Lower leg skin (tissue), 4 donors: ENCODE results near the gene OGFOD2. TPM values are rescaled to one million over a fixed set of nuclear protein-coding genes. Genes with fewer than 3 reads are reported as not detected.
"Not testable (repeated sequence)": the region's sequence is repeated elsewhere in the genome, so short reads cannot be mapped to it uniquely, and the experiment has no call there.

ENCODE experiments used
- DNase-seq, 2 donors: peaks; one replicate each; pipeline ENCODE4 v3.0.0-alpha.2; 2019; ENCODE audit warnings: low spot score in 2 of 2
- H3K4me3 ChIP-seq: fragments of 200-600 bp; sonication (generic); 2 replicates; pipeline ENCODE4 v1.5.1; 2017; ENCODE audit warnings: mild to moderate bottlenecking, low read depth; ENCODE audit not compliant: poor library complexity, severe bottlenecking
- CTCF ChIP-seq, 3 donors: fragments of 450-650 bp; IDR thresholded peaks; one replicate each; pipeline ENCODE4 v1.5.1; 2016; ENCODE audit warnings: antibody characterized with exemption in 3 of 3, mild to moderate bottlenecking in 3 of 3, moderate library complexity in 2 of 3
- POLR2A ChIP-seq, 2 donors: fragments of 450-650 bp; IDR thresholded peaks; one replicate each; pipeline ENCODE4 v1.6.1; 2016 to 2017; ENCODE audit warnings: antibody characterized with exemption in 2 of 2, mild to moderate bottlenecking in 1 of 2, moderate library complexity in 1 of 2
- WGBS, 2 donors: methylation state at CpG; one replicate each; pipeline ENCODE4 v1.1.5; 2018; 5-methylcytosine and 5-hydroxymethylcytosine counted together
- intact Hi-C: fragments of 100-400 bp; cut with DNase I; formaldehyde crosslinking; loops from one replicate; pipeline ENCODE4 v1.15.0; 2023; ENCODE audit warnings: low total_unique reads
- total RNA-seq, 4 donors: library from RNA; depleted of rRNA; stranded (reverse); fragments of >200 nt; gene quantifications; one replicate each; pipeline ENCODE4 v1.1.0, GENCODE V29; 2016

Gene OGFOD2
- total RNA-seq, 4 donors from 2014 or later: 6.6 to 14.1 (median 13.0) TPM

DNA sequence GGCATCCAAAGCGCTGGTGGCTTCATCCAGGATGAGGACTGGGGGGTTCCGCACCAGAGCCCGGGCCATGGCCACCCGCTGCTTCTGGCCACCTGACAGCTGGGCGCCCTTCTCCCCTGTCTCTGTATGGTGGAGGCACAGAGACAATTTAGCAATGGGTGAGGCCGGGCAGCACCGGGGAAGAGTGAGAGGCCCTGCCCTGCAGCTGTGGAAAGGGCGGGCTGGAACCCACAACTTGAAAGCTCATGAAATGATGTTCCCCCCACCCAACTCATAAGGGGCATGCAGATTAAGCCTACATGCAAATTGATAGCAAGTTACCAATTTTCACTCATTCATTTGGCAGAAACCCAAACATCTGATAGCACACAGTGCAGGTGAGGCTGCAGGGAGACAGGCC lies 42.8 kb upstream of the OGFOD2 start:
- 55 to 92% methylated on average over 4 to 8 of the region's 8 CpGs for WGBS, 2 donors
- no peak for TF ChIP-seq POLR2A (IDR thresholded peaks at IDR 0.05)
- no peak for DNase-seq
- intact Hi-C loops: no loop called here
- H3K4me3 ChIP-seq: no peak overlapping the region

- WGBS, 2 donors: 77 to 79% methylated on average over 3 of the region's 3 CpGs
- H3K4me3 ChIP-seq: no peak overlapping the region
- TF ChIP-seq POLR2A (IDR thresholded peaks at IDR 0.05) (no peak), CTCF (IDR thresholded peaks at IDR 0.05) (no peak)
- no peak for DNase-seq
- intact Hi-C loops: no loop called here
Observed at GRCh38 chr12:122934722-122935121, 40.3 kb upstream of the OGFOD2 start.

DNA sequence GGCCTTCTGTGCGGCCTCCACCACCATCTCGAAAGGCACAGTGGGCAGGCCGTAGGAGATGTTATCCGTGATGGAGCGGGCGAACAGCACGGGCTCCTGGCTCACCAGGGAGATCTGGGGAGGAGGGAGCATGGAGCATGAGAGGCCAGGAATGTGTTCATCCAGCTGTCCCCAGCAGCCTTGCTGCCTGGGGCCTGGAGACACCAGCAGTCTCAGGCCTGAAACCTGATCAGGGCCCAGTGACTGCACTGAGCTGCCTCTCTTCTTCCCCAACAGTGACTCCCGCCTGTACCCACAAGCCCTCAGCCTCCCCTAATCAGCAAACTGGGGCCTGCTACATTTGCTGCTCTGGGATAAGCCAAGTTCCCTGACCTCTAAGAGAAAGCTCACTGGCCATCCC lies 39.7 kb upstream of the OGFOD2 start:
- no peak overlapping the region for H3K4me3 ChIP-seq
- intact Hi-C loops: no loop called here
- no peak for DNase-seq
- TF ChIP-seq POLR2A (IDR thresholded peaks at IDR 0.05): no peak
- 96 to 97% methylated on average over 8 of the region's 8 CpGs for WGBS, 2 donors

- intact Hi-C loops: no loop called here
- no peak for TF ChIP-seq CTCF (IDR thresholded peaks at IDR 0.05)
- no peak for TF ChIP-seq POLR2A (IDR thresholded peaks at IDR 0.05)
- no peak overlapping the region for H3K4me3 ChIP-seq
- no peak for DNase-seq
- 76 to 80% methylated on average over 3 of the region's 3 CpGs for WGBS, 2 donors
Observed at GRCh38 chr12:122937622-122938091, 37.4 kb upstream of the OGFOD2 start.

GRCh38 chr12:122939125-122939524 lies 35.9 kb upstream of the OGFOD2 start:
- intact Hi-C loops: no loop called here
- DNase-seq: no peak
- 86 to 91% methylated on average over 4 of the region's 4 CpGs for WGBS, 2 donors
- TF ChIP-seq POLR2A (IDR thresholded peaks at IDR 0.05) (no peak), CTCF (IDR thresholded peaks at IDR 0.05) (no peak)
- no peak overlapping the region for H3K4me3 ChIP-seq

- WGBS, 2 donors: 75% methylated on average over 5 of the region's 5 CpGs
- H3K4me3 ChIP-seq, intact Hi-C loops, DNase-seq: not testable (repeated sequence)
Observed at GRCh38 chr12:122941351-122941750, 33.7 kb upstream of the OGFOD2 start.

GRCh38 chr12:122942637-122943036 lies 32.4 kb upstream of the OGFOD2 start:
- TF ChIP-seq CTCF (IDR thresholded peaks at IDR 0.05) (no peak), POLR2A (IDR thresholded peaks at IDR 0.05) (no peak)
- intact Hi-C loops: no loop called here
- WGBS, 2 donors: 86 to 96% methylated on average over 2 of the region's 2 CpGs

More at GRCh38 chr12:122942637-122943036, 32.4 kb upstream of the OGFOD2 start:
- no peak for DNase-seq
- no peak overlapping the region for H3K4me3 ChIP-seq
